Loucy (cell line): ENCODE data around the gene PDZD8.

ENCODE experiments used
- H2AFZ ChIP-seq: fragments of 200-600 bp; sonication (generic); 2 replicates; pipeline ENCODE4 v1.6.0; 2016; ENCODE audit warnings: antibody characterized with exemption, mild to moderate bottlenecking, low read length, moderate library complexity
- H3F3A ChIP-seq: fragments of 200-600 bp; 2 replicates; pipeline ENCODE4 v1.6.0; 2016; ENCODE audit warnings: antibody characterized with exemption, low read depth, mild to moderate bottlenecking
- H3K27me3 ChIP-seq: fragments of 200-600 bp; sonication (generic); 2 replicates; pipeline ENCODE4 v1.6.1; 2014; ENCODE audit warnings: low read length, mild to moderate bottlenecking; ENCODE audit not compliant: insufficient read depth, poor library complexity, severe bottlenecking
- H3K36me3 ChIP-seq: fragments of 200-600 bp; sonication (generic); 2 replicates; pipeline ENCODE4 v1.6.1; 2016; ENCODE audit warnings: low read length; ENCODE audit not compliant: insufficient read depth
- H3K4me1 ChIP-seq: fragments of 200-600 bp; sonication (generic); 2 replicates; pipeline ENCODE4 v1.5.1; 2014; ENCODE audit warnings: low read length, mild to moderate bottlenecking; ENCODE audit not compliant: insufficient read depth, poor library complexity, severe bottlenecking
- H3K4me2 ChIP-seq: fragments of 200-600 bp; sonication (generic); 2 replicates; pipeline ENCODE4 v1.6.0; 2014; ENCODE audit warnings: antibody characterized with exemption, low read length, low read depth, mild to moderate bottlenecking; ENCODE audit not compliant: poor library complexity, severe bottlenecking
- H3K4me3 ChIP-seq: fragments of 200-600 bp; sonication (generic); 2 replicates; pipeline ENCODE4 v1.5.1; 2014; ENCODE audit warnings: low read length, mild to moderate bottlenecking, mixed read lengths; ENCODE audit not compliant: poor library complexity, severe bottlenecking
- H3K79me2 ChIP-seq: fragments of 200-600 bp; sonication (generic); 2 replicates; pipeline ENCODE4 v1.6.1; 2014; ENCODE audit warnings: low read length; ENCODE audit not compliant: insufficient read depth
- H3K9ac ChIP-seq: fragments of 200-600 bp; sonication (generic); 2 replicates; pipeline ENCODE4 v1.6.0; 2014; ENCODE audit warnings: mild to moderate bottlenecking, low read depth, low read length, moderate library complexity; ENCODE audit not compliant: poor library complexity, severe bottlenecking
- H3K9me2 ChIP-seq: fragments of 200-600 bp; sonication (generic); replicated peaks from 2 replicates; pipeline ENCODE4 v1.6.1; 2016; ENCODE audit warnings: low read depth, low read length, mixed read lengths
- H3K9me3 ChIP-seq: fragments of 200-600 bp; sonication (generic); 2 replicates; pipeline ENCODE4 v1.6.1; 2014; ENCODE audit warnings: mild to moderate bottlenecking, antibody characterized with exemption, low read length, low read depth; ENCODE audit not compliant: insufficient read depth
- H4K20me1 ChIP-seq: fragments of 200-600 bp; sonication (generic); 2 replicates; pipeline ENCODE4 v1.6.0; 2014; ENCODE audit warnings: antibody characterized with exemption, low read length, mild to moderate bottlenecking; ENCODE audit not compliant: insufficient read depth, poor library complexity, severe bottlenecking
- CTCF ChIP-seq: fragments of 200-600 bp; sonication (generic); conservative IDR thresholded peaks from 2 replicates; pipeline ENCODE4 v1.5.1; 2014; ENCODE audit warnings: mild to moderate bottlenecking, antibody characterized with exemption, low read length
- EZH2phosphoT487 ChIP-seq: fragments of 200-600 bp; IDR thresholded peaks from 2 replicates; pipeline ENCODE4 v1.6.1; 2018; ENCODE audit warnings: antibody characterized with exemption, mild to moderate bottlenecking, moderate library complexity, borderline replicate concordance

Gene PDZD8

GRCh38 chr10:117367718-117368117 is 7.5 kb downstream of the PDZD8 start:
- H4K20me1 ChIP-seq = peaks cover 98% of the 10 kb centered on the region

GRCh38 chr10:117366741-117367140 is 8.5 kb downstream of the PDZD8 start:
- H4K20me1 ChIP-seq = peaks cover 98% of the 10 kb centered on the region
- H3K9ac ChIP-seq = peak overlapping the region; percentile 98
- no peaks in the 10 kb centered on the region for H3K9me2 ChIP-seq
- peaks cover 12% of the 10 kb centered on the region for H3K27me3 ChIP-seq
- H3K36me3 ChIP-seq = peaks cover 88% of the 10 kb centered on the region
- peak overlapping the region; percentile 95 for H3K4me3 ChIP-seq
- TF ChIP-seq EZH2phosphoT487 (no peak), CTCF (no peak)
- H3K9me3 ChIP-seq = no peaks in the 10 kb centered on the region
- H3F3A ChIP-seq = peaks cover 20% of the 10 kb centered on the region; the same call in 1 of the 2 replicates
- H3K4me1 ChIP-seq = peaks cover 58% of the 10 kb centered on the region
- H2AFZ ChIP-seq = no peak overlapping the region
- peaks cover 100% of the 10 kb centered on the region for H3K79me2 ChIP-seq
- H3K4me2 ChIP-seq = peak overlapping the region; percentile 91

More at GRCh38 chr10:117367718-117368117, 7.5 kb downstream of the PDZD8 start:
- Histone ChIP-seq H3K4me3 (peak overlapping the region; percentile 95), H3K9me3 (no peaks in the 10 kb centered on the region), H3K4me1 (peaks cover 48% of the 10 kb centered on the region), H3K27me3 (peaks cover 22% of the 10 kb centered on the region), H3K9me2 (no peaks in the 10 kb centered on the region), H3F3A (peaks cover 22% of the 10 kb centered on the region; the same call in 1 of the 2 replicates), H2AFZ (no peak overlapping the region), H3K79me2 (peaks cover 100% of the 10 kb centered on the region), H3K36me3 (peaks cover 89% of the 10 kb centered on the region), H3K9ac (peak overlapping the region; percentile 98), H3K4me2 (peak overlapping the region; percentile 91)
- TF ChIP-seq EZH2phosphoT487 = no peak
- no peak for TF ChIP-seq CTCF

DNA sequence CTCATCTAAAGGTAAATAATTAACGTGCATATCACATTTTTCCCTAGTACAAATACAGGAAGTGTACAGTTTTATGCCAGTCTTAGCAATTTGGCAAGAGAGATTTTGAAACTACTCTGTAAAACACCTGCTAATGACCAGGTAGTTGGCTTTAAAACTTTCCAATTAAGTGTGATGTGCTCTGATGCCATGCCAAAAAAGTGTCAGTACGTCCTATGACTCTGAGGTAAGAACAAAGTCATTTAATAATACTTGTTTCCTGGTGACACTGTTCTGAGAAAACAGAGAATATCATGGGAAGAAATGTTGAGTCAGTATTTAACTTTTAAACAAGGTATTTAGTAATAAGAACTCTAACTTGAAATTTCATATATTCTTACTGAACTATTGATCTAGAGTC is 9.6 kb downstream of the PDZD8 start:
- peak overlapping the region; percentile 98 for H3K9ac ChIP-seq
- H3K79me2 ChIP-seq = peaks cover 100% of the 10 kb centered on the region
- no peaks in the 10 kb centered on the region for H3K9me2 ChIP-seq
- peaks cover 86% of the 10 kb centered on the region for H3K36me3 ChIP-seq
- peak overlapping the region; percentile 95 for H3K4me3 ChIP-seq
- H3F3A ChIP-seq = peaks cover 23% of the 10 kb centered on the region; the same call in 1 of the 2 replicates
- no peak for TF ChIP-seq CTCF
- no peak overlapping the region for H2AFZ ChIP-seq
- peaks cover 98% of the 10 kb centered on the region for H4K20me1 ChIP-seq
- peaks cover 69% of the 10 kb centered on the region for H3K4me1 ChIP-seq
- peaks cover 5% of the 10 kb centered on the region for H3K27me3 ChIP-seq
- peak overlapping the region; percentile 91 for H3K4me2 ChIP-seq
- H3K9me3 ChIP-seq = no peaks in the 10 kb centered on the region
